Left renal cortex interstitium (tissue), 4 donors: ENCODE data around the gene NFYC. TPM values are rescaled to one million over a fixed set of nuclear protein-coding genes. Genes with fewer than 3 reads are reported as not detected.
"Not testable (repeated sequence)": the region's sequence is repeated elsewhere in the genome, so short reads cannot be mapped to it uniquely, and the experiment has no call there.

ENCODE experiments used
- DNase-seq, 4 donors: peaks; one replicate each; pipeline ENCODE4 v3.0.0-alpha.2; 2013; ENCODE audit warnings: low read depth in 4 of 4, low spot score in 2 of 4, missing footprints in 1 of 4
- polyA plus RNA-seq, 4 donors: library from polyadenylated mRNA; unstranded; fragments of 120-200 nt; gene quantifications; one replicate each; pipeline ENCODE4 v1.2.1, GENCODE V29; 2013; ENCODE audit not compliant: insufficient read length in 4 of 4

NFYC gene
- polyA plus RNA-seq, 4 donors, result 89.7 to 121 (median 98.4) TPM

DNA sequence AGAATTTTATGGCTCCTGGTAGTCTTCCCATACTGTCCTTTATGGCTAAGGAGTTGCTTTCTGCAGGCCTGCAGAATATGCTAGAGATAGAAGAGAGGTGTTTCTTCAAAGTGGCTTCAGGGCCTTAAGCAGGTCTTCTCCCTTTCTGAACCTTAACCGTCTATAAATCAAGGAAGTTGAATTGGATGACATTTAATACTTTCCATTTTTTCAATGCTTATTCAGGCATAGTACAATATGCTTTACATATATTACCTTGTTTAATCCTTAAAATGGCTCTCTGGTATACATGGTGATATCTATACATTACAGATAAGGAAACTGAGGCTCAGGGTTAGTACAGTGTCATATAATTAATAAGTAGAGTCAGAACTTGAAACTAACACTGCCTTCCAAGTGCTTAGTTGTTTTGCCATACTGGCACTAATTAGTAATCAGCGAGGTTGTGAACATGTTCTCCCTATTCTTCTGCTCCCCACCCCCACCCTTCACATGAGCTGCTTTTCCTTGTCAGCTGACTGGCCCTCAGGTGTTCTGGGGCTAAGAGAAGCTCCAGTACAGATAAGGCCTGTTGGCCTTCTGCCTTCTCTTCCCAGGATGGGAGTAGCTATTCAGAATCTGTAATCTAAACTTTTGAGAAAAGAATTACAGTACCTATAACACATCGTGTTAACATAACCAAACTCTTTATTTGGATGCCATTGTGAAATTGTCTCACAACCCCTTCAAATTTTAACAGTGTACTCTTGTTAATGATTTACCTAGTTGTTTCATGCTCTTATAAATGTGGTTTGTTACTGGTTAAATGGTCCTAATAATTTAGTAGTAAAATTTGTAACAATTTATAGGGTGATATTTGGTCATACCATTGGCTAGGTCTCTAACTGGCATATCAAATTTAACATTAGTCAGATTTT, 13.6 kb downstream of the NFYC start:
- DNase-seq, result no peak

DNA sequence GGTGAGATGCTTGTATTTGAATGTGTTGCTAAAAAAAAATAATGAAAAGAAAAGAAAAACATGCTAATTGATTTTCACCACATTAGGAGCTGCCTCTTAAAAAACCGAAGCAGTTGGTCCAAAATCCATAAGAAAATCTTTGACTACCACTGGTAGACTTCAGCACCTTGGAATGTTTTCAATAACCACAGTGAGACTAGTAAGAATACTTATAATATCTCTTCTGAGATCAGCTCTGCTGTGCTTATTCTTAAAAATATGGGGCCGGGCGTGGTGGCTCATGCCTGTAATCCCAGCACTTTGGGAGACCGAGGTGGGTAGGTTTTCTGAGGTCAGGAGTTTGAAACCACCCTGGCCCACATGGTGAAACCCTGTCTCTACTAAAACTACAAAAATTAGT, 15.1 kb downstream of the NFYC start:
- no peak for DNase-seq

DNA sequence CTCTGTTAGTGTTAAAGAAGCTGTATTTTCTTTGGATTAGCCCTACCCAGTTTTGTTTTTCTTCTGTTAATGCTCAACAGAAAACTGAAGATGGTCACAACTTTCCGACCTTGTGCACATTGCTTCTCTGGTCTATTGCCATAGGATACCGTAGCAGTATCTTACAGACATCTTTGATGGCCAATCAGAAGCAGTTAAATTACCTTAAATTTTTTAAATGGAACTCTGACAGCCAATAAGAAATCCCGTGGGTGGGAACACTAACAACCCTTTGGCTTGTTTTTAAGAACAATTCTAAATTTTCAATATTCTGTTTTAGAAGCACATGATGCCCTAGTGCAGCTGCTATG, 17.2 kb downstream of the NFYC start:
- peak in 1 of 4 donors; percentile 73 for DNase-seq

DNA sequence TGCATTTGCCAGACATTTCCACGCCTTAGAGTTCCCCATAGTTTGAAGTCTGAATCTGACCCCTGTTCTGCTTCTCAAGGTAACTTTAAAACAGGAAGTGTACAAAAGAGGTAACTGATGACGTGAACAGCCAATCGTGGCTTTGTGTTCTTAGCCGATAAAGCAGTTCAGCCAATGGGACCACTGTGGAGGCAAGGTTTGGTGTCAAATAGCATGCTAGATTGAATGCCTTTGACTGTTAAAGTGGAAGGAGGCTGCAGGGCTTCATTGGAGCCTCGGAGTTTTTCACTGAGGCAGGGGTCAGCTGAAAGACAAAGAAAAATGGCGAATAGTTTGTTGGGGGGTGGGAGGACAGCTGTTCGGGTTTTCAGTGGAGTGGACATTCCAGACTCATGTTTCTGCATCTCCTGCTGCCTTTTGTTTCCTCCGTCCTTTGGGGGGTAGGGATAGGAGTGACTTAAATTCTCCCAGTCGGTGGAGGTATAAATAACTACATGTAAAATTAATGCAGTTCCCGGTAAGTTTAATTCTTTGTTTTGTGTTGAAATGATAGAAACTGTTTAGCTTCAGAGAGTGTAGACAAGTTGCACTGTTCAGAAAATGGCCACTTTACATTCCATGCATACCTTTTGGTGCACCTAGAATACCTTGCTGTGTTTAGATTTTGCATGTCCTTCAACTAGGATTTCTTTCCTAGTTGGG, 17.7 kb downstream of the NFYC start:
- peak; percentile 85 to 98 (median 93) for DNase-seq

DNA sequence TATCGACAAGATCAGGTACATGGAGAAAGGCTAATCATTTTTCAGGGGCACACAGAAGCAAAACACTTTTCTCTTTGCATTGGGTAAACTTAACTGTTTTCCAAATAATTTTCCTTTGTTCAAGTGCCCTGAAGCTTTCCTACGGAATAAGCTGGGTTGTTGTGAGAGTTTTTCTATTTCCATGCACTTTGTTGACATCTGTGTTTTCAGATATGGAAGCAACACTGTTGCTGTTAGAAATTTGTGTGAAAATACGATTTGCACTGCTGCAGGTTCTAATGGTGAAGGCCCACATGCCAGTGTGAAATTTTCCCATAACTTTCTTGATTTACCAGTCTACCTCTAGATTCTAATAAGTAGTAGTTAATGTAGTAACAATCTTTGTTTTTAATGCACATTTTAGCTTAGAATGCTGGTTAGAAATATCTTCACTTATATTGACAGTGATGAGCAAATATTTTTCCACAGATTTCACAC, 18.3 kb downstream of the NFYC start:
- DNase-seq, result no peak

DNA sequence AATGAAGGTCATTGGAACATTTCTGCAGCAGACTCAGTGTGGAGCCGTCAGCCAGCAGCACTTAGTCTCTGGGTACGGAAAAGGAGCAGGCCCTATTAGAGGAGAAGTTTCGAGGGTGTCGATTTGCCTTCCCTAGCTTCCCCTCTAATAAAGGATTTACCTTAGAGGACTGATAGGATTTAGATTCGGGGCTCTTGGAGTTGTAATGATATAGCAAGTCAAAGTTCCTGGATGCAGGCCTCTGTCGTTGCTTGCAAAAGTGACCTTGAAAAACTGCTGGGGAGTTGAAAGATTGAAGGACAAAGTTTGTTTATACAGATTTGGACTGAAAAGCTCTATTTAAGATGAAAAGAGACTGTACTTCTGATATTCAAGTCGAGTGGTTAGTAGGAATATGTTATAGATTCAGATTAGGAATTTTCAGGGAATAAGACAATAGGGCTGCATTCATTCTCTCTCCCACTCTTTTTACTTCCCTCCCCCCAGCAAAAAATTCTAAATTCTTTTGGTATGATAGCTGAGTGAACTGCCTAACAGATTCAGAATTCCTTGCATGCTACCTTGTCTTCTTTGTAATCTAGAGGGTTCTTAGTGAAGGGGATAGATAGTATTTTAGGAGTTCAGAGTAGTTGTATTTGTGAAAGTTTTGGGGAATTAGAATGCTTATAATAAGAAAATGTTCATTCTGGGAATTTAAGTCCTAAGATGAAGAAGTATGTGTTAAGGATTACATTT, 19.2 kb downstream of the NFYC start:
- DNase-seq, result no peak

DNA sequence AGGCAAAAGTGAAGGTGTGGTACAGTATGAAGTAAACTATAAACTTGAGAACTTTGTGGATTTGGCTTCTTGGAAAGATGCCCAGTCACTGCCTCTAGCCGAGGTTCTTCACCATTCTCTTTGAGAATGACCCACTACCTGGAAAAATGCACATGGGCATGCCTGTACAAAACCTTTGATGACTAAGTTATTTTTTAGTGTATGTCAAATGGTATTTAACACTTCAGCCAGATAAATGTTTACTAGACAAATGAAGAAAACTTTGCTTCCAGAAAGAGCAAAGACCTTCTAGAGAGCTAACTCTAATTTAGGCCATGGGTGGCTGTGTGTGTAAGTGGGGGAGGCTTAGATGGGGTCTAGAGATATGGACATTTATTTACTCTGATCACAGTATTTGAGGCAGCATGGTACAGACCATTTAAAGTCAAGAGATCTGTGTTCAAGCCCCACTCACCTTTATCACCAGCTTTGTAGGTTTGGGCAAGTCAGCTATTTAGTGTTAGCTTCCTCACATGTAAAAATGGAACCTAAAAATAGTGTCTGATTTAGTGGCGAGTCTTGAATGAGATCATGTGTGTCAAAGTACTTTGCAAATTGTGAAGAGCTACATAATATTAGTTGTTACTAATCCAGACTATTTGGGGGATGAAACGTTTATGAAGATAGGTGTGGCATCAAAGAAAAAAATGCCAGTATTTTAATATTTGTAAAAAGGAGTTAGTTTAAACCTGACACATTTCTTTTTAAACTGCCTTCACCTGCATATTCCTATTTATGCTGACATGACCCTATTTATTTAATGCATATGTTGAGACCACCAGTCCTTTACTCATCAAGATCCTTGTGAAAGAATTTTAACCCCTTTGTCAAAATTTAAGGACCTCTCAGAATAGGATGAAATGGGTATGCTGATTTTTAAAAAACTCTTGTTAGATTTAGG, 20.2 kb downstream of the NFYC start:
- no peak for DNase-seq

DNA sequence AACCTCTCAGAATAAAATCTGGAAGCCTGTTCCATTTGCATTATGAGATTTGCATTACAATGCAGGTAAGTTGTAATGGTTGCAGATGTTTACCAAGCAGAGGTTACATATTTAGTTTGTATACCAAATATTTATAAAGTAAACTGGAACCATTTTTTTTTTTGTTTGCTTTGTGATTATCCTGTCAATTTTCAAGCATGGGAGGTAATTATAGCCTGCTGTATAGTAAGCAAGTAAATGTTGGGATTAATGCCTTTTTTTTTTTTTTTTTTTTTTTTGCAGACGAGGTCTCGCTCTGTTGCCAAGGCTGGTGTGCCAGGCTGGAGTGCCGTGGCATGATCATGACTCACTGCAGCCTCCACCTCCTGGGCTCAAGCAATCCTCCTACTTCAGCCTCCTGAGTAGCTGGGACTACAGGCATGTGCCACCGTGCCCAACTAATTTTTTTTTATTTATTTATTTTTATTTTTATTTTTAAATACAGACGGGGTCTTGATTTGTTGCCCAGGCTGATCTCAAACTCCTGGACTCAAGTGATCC, 21.0 kb downstream of the NFYC start:
- DNase-seq, result no peak

DNA sequence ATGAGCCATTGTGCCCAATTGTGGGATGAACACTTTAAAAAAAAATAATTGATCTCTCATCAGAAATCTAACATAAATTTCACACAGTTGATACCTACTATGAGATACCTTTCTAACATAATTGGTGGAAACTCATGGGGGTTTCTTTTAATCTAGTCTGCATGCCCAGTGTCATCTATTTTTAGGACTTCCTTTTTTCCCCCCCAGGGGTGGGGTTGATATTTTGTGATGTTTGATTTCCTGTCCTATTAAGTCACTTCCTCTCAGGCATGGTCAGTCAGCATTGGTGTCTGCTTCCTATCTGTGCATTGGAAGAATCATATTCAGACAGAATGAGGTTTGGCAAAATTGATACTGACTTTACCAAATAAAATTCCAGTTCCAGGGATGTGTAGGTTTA, 21.5 kb downstream of the NFYC start:
- no peak for DNase-seq

DNA sequence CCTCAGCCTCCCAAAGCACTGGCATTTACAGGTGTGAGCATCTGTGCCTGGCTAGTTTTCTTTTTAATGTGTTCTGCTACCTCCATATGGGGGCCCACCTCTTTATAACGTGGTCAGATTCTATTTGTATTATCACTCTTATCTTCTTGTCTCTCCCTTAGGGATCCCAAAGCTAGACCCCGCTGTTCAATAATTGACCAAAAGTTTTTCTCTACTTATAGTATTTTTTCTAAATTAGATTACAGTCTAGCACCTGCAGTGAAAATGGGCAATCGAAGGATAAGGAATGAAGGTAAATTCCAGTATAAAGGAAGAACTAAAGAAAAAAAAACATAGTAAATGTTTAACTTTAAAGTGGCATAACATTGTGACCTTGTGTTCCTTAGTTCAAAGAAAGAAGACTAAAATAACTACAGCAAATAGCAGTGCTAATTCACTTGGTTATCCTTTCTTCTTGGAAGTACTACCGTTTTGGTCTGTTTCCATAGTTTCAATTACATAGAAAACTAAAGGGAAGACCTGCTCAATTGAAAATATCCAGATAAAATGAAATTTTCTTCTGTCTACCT, 24.1 kb downstream of the NFYC start:
- no peak for DNase-seq

DNA sequence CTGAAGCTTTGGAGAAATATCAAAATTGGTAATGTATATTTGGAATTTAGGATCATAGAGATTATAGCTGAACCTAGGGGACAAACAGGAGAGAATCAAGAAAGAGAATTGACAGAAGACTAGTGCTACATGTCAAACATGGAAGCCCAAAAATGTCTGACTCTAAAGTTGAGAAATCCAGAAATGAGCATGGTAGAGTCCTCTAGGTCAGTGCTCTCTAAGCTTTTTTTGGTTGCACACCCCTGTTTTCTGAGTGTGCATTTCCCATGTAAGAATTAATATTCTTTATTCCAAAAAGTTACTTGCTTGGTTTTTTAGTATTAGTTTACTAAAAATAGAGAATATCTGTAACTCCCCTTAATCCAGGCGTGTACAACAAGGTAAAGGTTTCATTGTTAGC, 25.6 kb downstream of the NFYC start:
- DNase-seq, result no peak

DNA sequence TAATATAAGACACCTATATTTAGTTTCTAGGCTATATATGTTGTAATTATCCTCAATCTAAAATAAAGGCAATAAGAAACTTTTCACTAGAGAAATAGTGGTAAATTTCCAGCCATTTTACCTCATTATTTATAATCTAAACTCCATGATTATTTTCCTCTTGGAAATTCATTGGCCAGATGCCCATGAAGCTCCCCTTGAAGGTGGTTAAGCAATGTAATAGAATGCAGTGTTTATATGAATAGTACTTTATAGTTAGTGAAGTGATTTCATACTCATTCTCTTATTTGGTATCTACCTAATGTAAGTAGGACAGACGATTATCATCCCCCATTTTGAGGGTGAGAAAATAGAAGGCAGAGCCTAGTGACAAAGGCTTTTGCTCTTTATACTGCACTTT, 26.5 kb downstream of the NFYC start:
- DNase-seq, result no peak

DNA sequence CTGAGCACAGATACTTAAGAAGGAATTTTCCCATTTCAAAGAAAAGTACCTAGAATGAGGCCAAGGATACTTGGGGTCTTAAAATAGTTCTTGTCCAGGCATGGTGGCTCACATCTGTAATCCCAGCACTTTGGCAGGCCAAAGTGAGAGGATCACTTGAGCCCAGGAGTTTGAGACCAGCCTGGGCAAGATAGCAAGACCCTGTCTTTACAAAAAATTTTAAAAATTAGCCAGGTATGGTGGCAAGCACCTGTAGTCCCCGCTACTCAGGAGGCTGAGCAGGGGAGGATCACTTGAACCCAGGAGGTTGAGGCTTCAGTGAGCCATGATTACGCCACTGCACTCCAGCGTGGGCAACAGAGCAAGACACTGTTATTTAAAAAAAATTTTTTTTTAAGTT, 29.0 kb downstream of the NFYC start:
- DNase-seq, result no peak

DNA sequence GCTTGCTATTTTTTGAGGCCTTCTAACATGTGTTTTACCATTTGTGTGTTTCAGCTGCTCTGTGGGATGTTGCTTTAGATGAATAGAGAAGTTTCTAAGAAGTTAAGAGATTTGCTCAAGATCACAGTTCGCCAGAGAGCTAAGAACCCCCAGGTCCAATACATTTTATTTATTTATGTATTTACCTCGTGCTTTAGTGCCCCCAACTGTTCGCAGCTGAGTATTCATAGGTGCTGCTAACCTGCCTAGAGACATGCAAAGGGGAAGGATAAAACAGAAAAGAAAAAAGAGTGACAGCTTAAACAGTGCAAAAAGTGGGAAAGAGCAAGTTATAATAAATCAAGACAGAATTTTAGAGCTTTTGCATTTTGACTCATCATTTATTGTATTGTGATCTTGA, 31.1 kb downstream of the NFYC start:
- no peak for DNase-seq

DNA sequence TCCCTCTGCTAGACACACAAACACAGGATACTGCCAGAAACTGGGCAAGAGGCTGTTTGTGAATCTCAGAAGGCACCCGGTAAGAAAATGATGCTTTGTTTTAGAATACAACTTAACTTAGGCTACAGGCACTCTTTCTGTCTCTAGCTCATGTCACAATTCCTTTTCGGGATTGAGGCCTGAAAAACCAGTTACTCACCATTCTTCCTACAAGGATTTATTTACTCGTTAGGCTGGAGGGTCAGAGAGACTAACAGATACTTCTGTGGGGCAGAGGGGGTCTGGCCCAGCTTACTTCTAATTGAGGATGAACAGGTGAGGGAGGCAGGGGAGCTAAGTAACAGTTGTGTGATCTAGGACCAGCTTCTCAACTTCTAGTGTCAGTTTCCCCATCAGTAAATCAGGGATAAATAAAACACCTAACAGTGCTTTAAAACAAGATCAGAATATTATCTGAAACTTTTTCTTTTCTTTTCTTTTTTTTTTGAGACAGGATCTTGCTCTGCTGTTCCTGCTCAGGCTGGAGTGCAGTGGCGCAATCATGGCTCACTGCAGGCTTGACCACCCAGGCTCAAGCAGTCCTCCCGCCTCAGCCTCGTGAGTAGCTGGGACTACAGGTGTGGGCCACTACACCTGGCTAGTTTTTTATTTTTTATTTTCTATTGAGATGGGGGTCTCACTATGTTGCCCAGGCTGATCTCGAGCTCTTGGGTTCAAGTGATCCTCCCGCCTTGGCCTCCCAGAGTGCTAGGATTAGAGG, 31.9 kb downstream of the NFYC start:
- DNase-seq, result no peak

DNA sequence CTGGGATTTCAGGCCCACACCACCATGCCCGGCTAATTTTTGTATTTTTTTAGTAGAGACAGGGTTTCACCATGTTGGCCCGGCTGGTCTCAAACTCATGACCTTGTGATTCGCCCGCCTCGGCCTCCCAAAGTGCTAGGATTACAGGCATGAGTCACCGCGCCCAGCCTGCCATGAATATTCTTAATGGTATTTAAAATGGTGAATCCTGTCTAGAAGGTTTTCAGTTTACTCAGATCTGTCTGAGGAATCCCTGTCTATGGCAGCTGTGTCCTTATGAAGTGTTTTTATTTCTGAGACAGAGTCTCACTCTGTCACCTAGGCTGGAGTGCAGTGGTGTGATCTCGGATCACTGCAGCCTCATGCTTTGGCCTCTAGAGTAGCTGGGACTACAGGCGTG, 36.2 kb downstream of the NFYC start:
- not testable (repeated sequence) for DNase-seq

DNA sequence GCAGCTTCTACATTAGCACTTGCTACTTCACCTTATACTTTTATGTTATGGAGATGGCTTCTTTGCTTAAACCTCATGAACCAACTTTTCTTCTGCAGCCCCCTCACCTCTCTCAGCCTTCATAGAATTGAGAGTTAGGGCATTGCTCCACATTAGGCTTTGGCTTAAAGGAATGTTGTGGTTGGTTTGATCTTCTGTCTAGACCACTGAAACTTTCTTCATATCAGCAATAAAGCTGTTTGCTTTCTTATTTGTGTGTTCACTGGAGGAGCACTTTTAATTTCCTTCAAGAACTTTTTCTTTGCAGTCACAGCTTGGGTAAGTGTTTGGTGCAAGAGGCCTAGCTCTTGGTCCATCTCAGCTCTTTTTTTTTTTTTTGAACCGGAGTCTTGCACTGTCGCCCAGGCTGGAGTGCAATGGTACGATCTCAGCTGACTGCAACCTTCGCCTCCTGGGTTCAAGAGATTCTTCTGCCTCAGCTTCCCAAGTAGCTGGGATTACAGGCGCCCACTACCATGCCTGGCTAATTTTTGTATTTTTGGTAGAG, 37.9 kb downstream of the NFYC start:
- not testable (repeated sequence) for DNase-seq

DNA sequence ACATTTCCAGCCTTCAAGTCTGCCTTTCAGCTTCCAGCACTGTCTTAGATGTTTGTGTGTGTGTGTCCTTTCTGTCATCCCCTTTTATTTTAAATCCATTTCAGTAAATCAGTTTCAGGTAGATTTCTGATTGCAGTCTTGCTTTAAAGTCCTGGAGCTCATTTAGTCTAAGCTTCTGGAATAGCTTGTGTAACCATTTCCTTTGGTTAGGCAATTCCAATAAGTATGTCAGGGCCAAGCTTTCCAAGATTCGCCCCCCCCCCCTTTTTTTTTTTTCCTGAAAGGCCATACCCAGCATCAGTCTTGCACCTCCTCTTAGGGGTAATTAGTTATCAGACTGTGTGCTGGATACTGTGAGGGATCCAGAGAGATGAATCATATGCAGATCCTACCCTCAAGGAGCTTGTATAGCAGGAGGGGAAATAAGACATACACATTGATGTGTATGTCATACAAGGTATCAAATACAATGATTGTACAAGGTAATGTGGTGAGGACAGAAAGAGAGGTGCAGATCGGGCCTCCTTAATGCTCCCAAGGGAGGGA, 41.3 kb downstream of the NFYC start:
- no peak for DNase-seq
